ENCODE measurements around the gene GLI3.

GLI3 gene

GRCh38 chr7:42096681-42097561 is 140.1 kb downstream of the GLI3 start:
- Histone ChIP-seq H4K20me1 (ENCODE audit: insufficient read depth, low read length) (peaks cover 17% of the 10 kb centered on the region), H3K9ac (ENCODE audit: low read depth, low read length) (no peak overlapping the region), H3K27me3 (ENCODE audit: insufficient read depth, low read length, poor library complexity) (no peaks in the 10 kb centered on the region), H3K4me2 (ENCODE audit: insufficient read depth, low read length) (no peak overlapping the region), H3K4me1 (ENCODE audit: insufficient read depth, low read length) (no peaks in the 10 kb centered on the region), H3K9me3 (ENCODE audit: insufficient read depth, low read length, severe bottlenecking) (no peaks in the 10 kb centered on the region), H3K27ac (ENCODE audit: low read length) (no peak overlapping the region), H3K4me3 (ENCODE audit: low read depth in 1 of 2, low read length in 2 of 2) (no peak overlapping the region), H3K79me2 (ENCODE audit: insufficient read depth, low read length) (no peaks in the 10 kb centered on the region; the same call in 1 of the 2 replicates), H2AFZ (ENCODE audit: low read depth, low read length) (no peak overlapping the region), H3K36me3 (ENCODE audit: insufficient read depth, low read length) (no peaks in the 10 kb centered on the region)
- ATAC-seq (ENCODE audit: insufficient read depth, low read depth) (no peak; the same call in 2 of the 3 replicates), DNase-seq (no peak)
- TF ChIP-seq, protein P1, sequence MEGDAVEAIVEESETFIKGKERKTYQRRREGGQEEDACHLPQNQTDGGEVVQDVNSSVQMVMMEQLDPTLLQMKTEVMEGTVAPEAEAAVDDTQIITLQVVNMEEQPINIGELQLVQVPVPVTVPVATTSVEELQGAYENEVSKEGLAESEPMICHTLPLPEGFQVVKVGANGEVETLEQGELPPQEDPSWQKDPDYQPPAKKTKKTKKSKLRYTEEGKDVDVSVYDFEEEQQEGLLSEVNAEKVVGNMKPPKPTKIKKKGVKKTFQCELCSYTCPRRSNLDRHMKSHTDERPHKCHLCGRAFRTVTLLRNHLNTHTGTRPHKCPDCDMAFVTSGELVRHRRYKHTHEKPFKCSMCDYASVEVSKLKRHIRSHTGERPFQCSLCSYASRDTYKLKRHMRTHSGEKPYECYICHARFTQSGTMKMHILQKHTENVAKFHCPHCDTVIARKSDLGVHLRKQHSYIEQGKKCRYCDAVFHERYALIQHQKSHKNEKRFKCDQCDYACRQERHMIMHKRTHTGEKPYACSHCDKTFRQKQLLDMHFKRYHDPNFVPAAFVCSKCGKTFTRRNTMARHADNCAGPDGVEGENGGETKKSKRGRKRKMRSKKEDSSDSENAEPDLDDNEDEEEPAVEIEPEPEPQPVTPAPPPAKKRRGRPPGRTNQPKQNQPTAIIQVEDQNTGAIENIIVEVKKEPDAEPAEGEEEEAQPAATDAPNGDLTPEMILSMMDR (IDR thresholded peaks at IDR 0.05; ENCODE audit: borderline replicate concordance, extremely low read depth, low read length, poor library complexity, severe bottlenecking) = no peak
- no peak for TF ChIP-seq EZH2 (IDR thresholded peaks at IDR 0.05; ENCODE audit: borderline replicate concordance, low read depth, low read length, severe bottlenecking)

DNA sequence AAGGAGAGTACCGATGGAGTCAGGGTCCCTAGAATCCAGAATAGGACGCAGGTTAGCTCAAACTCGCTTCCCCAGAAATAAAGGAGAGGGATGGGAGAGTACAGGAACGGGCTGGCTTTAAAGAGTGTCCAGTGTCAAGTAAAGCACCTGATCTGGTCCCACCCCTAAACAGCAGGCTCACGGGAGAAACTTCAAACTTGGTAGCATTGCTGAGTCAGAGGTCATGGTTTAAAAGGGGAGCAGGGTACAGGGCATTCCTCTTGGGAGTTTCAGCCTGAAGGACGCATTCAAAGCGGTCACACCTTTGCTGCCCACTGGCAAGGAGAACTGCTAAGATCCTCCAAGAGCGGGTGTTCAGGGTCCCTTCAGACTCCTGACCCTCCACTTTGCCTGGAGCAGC is 140.7 kb downstream of the GLI3 start:
- Histone ChIP-seq H3K27ac (ENCODE audit: low read length) (no peak overlapping the region), H3K4me2 (ENCODE audit: insufficient read depth, low read length) (no peak overlapping the region), H3K9me3 (ENCODE audit: insufficient read depth, low read length, severe bottlenecking) (no peaks in the 10 kb centered on the region), H3K27me3 (ENCODE audit: insufficient read depth, low read length, poor library complexity) (no peaks in the 10 kb centered on the region), H3K36me3 (ENCODE audit: insufficient read depth, low read length) (no peaks in the 10 kb centered on the region), H4K20me1 (ENCODE audit: insufficient read depth, low read length) (peaks cover 19% of the 10 kb centered on the region), H2AFZ (ENCODE audit: low read depth, low read length) (no peak overlapping the region), H3K79me2 (ENCODE audit: insufficient read depth, low read length) (no peaks in the 10 kb centered on the region; the same call in 1 of the 2 replicates), H3K9ac (ENCODE audit: low read depth, low read length) (no peak overlapping the region), H3K4me1 (ENCODE audit: insufficient read depth, low read length) (no peaks in the 10 kb centered on the region), H3K4me3 (ENCODE audit: low read depth in 1 of 2, low read length in 2 of 2) (no peak overlapping the region)
- ATAC-seq (ENCODE audit: insufficient read depth, low read depth) (no peak), DNase-seq (no peak)
- TF ChIP-seq EZH2 (IDR thresholded peaks at IDR 0.05; ENCODE audit: borderline replicate concordance, low read depth, low read length, severe bottlenecking) = no peak
- TF ChIP-seq, protein P1 (IDR thresholded peaks at IDR 0.05; ENCODE audit: borderline replicate concordance, extremely low read depth, low read length, poor library complexity, severe bottlenecking) = no peak

DNA sequence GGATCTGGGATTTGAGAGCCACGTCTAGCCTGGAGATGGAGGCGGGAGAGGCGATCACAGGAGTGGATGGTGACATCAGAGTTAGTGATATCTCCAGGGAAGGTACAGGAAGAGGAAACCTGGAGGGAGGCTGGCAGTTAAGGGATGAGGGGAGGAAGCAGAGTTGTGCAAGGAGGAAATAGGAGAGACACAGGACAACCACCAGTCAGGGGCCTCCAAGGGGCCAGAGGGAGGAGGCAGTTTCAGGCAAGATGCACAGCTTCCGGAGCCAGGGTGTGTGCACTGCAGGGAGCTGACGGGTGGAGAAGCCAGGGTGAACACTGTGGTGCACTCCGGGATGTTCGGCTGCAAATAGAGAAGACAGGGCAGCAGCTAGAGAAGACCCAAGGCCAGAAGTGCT is 141.2 kb downstream of the GLI3 start:
- ATAC-seq (ENCODE audit: insufficient read depth, low read depth) = no peak
- no peak for DNase-seq
- H3K27me3 ChIP-seq (ENCODE audit: insufficient read depth, low read length, poor library complexity) = no peaks in the 10 kb centered on the region
- H3K4me2 ChIP-seq (ENCODE audit: insufficient read depth, low read length) = no peak overlapping the region
- H4K20me1 ChIP-seq (ENCODE audit: insufficient read depth, low read length) = peaks cover 21% of the 10 kb centered on the region
- no peaks in the 10 kb centered on the region for H3K9me3 ChIP-seq (ENCODE audit: insufficient read depth, low read length, severe bottlenecking)
- no peaks in the 10 kb centered on the region for H3K4me1 ChIP-seq (ENCODE audit: insufficient read depth, low read length)
- no peak overlapping the region for H3K27ac ChIP-seq (ENCODE audit: low read length)
- no peaks in the 10 kb centered on the region; the same call in 1 of the 2 replicates for H3K79me2 ChIP-seq (ENCODE audit: insufficient read depth, low read length)
- TF ChIP-seq, protein P1 (IDR thresholded peaks at IDR 0.05; ENCODE audit: borderline replicate concordance, extremely low read depth, low read length, poor library complexity, severe bottlenecking) = no peak
- no peak for TF ChIP-seq EZH2 (IDR thresholded peaks at IDR 0.05; ENCODE audit: borderline replicate concordance, low read depth, low read length, severe bottlenecking)
- no peaks in the 10 kb centered on the region for H3K36me3 ChIP-seq (ENCODE audit: insufficient read depth, low read length)
- H2AFZ ChIP-seq (ENCODE audit: low read depth, low read length) = no peak overlapping the region
- H3K9ac ChIP-seq (ENCODE audit: low read depth, low read length) = no peak overlapping the region
- H3K4me3 ChIP-seq (ENCODE audit: low read depth in 1 of 2, low read length in 2 of 2) = no peak overlapping the region

Data from DND-41 (cell line).